GM18511 (cell line): ENCODE measurements around the gene PTPN20.
"Not testable (repeated sequence)": the region's sequence is repeated elsewhere in the genome, so short reads cannot be mapped to it uniquely, and the experiment has no call there.

Source experiments
- ATAC-seq: cut with Tn5 transposase; IDR thresholded peaks from one replicate; pipeline ENCODE4 v1.9.1; 2021; ENCODE audit warnings: mild to moderate bottlenecking, moderate library complexity; ENCODE audit not compliant: unreplicated experiment

PTPN20 gene

GRCh38 chr10:46952540-46952939 is 41.3 kb downstream of the PTPN20 start:
- not testable (repeated sequence) for ATAC-seq

DNA sequence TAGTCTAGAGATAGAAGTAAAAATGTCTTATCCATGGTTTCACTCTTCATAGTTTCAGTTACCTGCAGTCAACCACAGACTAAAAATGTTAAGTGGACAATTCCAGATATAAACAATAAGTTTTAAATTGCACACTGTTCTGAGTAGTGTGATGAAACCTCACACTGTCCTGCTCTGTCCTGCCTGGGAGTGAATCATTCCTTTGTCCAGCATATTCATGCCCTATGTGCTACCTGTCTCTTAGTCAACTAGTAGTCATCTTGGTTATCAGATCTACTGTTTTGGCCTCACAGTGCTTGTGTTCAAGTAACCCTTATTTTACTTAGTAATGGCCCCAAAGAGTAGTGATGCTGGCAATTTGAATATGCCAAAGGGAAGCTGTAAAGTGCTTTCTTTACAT is 49.5 kb downstream of the PTPN20 start:
- ATAC-seq, result not testable (repeated sequence)

GRCh38 chr10:46963356-46963755 is 52.1 kb downstream of the PTPN20 start:
- not testable (repeated sequence) for ATAC-seq

DNA sequence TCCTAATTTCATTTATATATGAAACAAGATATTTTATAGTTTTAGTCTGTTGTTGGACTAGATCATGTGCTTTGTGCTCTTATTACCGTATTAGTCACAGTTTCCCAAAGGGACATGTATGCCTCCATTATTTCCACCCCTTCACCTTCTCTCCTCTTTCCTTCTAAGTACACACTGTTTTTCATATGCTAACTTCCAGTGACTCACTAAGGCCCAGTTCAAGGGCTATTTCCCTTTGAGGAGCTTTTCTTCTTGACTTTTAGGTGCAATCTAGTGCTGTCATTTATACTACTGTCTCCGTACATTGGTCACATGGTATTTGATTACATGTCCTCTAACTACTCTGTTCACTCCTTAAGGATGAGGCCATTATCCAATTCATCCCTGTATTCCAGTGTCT is 55.8 kb downstream of the PTPN20 start:
- ATAC-seq, result not testable (repeated sequence)

GRCh38 chr10:46980223-46980622 is 69.0 kb downstream of the PTPN20 start:
- ATAC-seq, result not testable (repeated sequence)

DNA sequence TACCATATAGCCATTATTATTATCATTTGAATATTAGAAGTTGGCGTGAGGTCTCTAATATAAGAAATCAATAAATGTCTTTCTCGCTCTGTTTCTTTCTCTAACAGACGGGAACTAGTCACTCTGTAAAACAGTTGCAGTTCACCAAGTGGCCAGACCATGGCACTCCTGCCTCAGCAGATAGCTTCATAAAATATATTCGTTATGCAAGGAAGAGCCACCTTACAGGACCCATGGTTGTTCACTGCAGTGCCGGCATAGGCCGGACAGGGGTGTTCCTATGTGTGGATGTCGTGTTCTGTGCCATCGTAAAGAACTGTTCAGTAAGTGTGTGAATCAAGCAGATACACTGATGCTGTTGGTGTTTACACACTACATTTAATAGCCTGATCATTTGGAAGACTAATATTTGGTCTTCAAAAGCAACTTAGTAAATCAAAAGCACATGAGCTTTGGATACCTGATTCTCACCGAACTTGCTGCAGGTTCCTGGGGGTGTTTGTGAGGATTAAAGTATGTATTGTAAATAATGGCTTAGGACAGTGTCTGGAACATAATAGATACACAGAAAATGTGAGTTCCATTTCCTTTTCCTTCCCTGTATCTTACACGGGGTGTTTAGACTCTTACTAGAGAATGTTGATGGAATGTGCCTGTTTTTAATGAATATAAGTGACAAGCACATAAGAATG is 76.2 kb downstream of the PTPN20 start:
- ATAC-seq, result peak; percentile 93

DNA sequence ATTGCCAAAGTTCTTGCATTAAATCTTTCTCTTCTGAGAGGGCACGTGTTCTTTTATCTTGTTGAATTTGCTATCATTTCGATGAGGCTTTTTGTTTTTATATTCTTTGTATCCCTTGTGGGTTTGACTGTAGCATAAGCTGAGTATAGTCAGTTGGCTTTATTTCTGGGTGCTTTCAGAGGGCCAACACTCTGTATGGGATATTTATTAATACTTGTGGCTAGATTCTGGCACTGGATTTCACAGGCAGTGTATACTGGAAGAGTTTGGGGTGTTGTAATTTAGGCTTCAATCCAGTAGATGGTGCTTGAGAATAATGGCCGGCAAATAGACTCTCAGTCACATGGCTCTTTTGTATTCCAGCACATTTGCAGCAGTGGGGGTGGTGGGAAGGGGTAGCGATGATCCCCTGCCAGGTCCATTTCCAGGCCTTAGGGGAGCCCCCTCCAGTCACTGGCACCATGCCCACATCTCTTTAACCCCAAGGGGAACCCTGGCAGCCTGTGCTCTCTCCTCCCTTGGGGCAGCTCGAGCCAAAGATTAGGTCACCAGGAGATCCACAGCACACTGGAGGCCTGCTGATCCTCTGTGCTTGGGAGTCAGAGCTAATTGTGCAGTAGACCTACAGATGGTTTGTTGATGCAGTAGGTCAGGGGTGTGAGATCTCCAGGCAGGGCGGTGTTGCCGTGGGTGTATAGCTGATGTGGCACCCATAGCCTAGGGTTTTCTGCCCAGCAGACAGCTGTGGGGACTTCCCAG is 81.8 kb downstream of the PTPN20 start:
- no peak for ATAC-seq

GRCh38 chr10:46995234-46995633 is 84.0 kb downstream of the PTPN20 start:
- no peak for ATAC-seq

GRCh38 chr10:46998192-46998591 is 87.0 kb downstream of the PTPN20 start:
- ATAC-seq, result no peak

DNA sequence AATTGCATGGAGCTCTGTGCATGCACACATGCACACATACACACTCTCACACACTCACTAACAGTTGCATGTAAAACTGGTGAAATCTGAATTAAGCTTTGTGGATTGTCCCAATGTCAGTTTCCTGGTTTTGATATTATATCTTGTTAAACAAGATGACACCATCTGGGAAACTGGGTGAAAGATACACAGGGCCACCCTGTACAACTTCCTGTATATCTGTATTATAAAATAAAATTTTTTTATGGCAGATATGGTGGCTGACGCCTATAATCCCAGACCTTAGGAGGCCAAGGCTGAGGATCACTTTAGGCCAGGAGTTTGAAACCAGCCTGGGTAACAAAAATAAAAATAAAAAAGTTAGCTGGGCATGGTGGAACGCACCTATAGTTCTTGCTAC is 87.4 kb downstream of the PTPN20 start:
- no peak for ATAC-seq

DNA sequence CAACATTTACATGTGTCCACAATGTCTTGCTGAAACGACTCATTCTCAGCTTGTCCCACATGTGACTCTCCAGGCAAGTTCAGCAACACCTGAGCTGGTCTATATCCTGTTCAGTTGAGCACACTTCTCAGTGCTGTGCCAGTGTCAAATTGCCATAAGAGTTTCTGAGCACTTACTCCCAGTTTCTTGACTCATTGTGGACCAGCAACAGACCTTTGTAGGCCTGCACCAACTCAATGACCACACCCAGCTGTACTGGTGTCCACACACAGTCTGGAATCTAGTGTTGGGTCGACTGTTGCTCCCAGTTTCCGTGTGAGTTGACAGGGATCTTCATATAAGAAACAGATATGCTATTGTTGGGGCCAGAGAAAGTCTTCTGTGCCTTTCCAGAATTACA is 88.0 kb downstream of the PTPN20 start:
- ATAC-seq, result no peak

GRCh38 chr10:47008769-47009168 is 97.5 kb downstream of the PTPN20 start:
- ATAC-seq, result no peak

GRCh38 chr10:47009215-47009838 is 98.1 kb downstream of the PTPN20 start:
- ATAC-seq, result no peak

DNA sequence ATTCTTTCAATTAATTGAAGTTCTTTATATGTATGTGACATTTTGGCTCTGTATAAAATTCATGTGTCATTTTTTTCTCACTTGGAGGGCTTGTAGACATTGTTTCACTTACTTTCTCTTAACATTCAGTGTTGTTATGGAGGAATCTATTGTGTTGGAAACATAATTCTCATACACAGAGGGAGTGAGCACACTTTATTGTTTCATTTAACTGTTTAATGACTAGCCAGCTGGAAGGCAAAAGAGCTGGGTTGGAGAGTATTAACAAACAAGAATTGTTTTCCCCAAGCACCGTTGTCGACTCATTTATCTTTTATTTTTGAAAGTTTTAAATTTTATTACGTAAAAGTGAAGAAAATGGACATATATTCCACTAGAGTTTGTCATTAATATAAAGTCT is 98.8 kb downstream of the PTPN20 start:
- no peak for ATAC-seq

- ATAC-seq, result no peak
These were observed 101.0 kb downstream of the PTPN20 start for GRCh38 chr10:47012214-47012613.

GRCh38 chr10:47013507-47014154 is 102.4 kb downstream of the PTPN20 start:
- ATAC-seq, result no peak

DNA sequence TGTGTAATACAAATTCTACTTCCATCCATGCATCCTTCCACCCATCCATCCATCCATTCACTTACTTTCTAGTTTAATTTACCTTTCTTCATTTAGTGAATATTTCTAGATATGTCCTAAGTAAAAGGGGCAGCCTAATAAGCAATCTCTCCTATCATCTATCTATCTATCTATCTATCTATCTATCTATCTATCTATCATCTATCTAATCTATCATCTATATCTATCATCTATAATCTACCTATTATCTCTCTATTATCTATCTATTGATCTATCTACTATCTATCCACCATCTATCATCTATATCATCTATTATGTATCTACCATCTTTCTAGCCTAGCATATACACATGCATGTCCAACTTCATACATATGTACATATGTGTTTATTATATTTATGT is 104.2 kb downstream of the PTPN20 start:
- no peak for ATAC-seq

GRCh38 chr10:47016564-47016963 is 105.3 kb downstream of the PTPN20 start:
- ATAC-seq, result no peak

DNA sequence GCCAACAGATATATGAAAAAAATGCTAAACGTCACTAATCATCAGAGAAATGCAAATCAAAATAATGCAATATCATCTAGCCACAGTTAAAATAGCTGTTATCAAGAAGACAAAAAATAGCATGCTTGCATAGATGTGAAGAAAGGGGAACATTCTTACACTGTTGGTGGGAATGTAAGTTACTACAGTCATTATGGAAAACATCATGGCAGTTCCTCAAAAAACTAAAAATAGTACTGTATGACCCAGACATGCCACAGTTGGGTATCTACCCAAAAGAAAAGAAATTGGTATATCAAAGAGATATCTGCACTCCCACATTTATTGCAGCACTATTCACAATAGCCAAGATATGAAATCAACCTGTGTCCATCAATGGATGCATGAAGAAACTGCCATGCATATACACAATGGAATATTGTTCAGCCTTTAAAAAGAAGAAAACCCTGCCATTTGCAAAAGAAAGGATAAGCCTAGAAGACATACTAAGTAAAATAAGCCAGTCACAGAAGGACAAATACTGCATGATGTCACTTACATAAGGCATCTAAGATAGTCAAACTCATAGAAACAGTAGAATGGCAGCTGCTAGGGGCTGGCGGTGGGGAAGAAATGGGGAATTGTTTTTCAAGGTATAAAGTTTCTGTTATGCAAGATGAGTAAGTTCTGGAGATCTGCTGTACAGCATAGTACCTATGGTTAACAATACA is 107.0 kb downstream of the PTPN20 start:
- no peak for ATAC-seq

DNA sequence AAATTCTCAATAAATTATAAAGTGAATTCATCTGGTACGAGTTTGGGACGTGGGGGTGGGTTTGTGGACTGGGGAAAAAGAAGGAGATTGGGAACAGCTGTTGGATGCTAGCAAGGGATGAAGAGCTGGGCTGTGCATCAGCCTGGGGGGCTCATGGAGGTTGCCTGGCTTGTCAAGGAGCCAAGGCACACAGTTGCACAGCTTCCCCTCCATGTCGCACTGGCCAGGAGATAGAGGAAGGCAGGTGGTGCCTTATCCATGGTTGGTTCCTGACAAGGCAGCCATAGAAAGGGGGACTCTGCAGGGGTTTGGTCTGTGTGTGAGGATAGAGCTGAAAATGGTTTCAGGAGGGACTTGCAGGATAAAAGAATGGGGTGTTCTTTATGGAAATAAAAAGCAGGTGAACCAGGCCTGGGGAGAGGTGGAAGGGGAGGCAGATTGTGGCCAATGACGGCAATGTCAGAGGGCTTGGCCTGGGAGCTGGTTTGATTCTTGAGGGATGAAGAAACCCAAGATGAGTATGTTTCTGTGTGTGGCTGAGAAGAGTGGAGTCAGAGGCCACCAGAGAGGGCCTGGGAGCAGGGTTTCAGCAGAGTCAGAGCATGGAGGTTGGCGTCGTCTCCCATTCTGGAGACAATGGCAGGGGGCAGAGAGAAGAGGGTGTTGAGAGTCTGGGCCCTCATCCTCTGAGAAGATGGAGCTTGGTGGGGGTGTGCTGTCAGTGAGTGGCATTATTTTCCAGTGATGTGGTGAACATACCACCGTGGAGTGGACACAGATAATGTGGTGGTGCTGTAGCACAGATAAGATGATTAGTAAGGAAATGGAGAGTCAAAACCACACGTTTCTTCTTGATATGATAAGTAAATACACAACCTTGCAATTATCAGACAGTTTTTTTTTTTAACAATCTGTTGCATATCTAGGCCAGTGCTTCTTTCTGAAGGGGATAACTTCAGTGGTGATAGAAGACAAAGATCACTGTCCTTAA is 108.2 kb downstream of the PTPN20 start:
- no peak for ATAC-seq
